Germinal center (tissue), 1 donor: Measurements from ENCODE around the gene NCMAP.
"Not testable (repeated sequence)": the region's sequence is repeated elsewhere in the genome, so short reads cannot be mapped to it uniquely, and the experiment has no call there.

Experiments
- DNase-seq: peaks from one replicate; pipeline ENCODE4 v3.0.0; 2012; ENCODE audit warnings: mixed read lengths, low spot score

Gene NCMAP

DNA sequence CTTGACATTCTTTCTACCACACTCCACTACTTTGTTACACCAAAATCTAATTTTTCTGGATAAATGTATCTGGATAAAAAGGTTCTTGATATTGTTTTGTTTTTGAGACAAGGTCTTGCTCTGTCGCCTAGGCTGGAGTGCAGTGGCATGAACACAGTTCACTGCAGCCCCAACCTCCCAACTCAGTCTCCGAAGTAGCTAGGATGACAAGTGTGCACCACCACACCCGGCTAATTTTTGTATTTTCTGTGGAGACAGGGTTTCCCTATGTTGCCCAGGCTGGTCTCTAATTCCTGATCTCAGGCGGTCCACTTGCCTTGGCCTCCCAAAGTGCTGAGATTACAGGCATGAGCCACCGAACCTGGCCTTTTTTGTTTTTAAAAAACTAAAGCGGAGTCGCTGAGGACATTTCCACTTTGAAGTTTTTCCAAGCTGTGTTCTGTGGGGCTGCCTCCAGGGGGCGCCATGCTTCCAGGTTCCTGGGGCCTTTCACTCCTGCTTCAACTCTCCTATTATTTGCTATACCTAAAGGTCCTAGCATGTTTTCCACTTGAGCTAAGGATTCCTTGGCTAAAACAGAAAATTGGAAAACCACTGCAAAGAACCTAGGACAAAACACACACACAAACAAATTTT is 14.1 kb upstream of the NCMAP start:
- DNase-seq, result no peak

DNA sequence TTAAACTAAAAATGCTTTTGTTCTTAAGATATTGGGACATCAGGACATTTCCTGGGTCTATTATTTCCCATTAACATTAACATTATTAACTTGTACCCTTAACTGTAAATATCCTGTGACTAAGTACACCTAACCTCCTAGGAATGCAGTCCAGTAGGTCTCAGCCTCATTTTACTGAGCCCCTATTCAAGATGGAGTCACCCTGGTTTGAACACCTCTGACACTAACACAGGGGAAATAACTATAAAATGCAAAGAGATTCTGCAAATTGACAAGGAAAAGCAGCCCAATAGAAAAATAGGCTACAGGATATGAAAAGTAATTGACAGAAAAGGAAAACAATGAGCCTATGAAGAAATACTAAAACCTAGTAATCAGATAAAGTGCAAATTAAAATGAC is 11.6 kb upstream of the NCMAP start:
- DNase-seq, result no peak

DNA sequence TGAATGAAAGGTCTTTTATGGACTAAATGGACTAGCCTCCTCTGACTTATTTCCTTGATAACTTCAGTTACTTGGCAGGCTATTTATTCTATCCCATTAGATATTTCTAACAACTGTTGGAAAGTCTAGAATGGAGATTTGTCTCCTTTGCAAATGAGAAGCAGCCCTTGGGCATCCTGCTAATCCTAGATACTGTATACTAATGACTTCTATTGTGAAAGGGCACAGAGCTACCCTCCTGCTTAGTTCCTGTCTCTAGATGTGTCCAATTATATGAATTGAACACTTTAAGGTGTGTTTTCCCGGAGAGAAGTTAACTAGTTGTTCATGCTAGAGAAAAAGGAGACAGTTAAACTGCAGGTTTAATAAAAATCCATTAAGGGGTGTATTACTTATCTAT is 10.2 kb upstream of the NCMAP start:
- DNase-seq, result no peak

- DNase-seq, result no peak
Measured at GRCh38 chr1:24547195-24547594, 8.7 kb upstream of the NCMAP start.

GRCh38 chr1:24548070-24548469 is 7.8 kb upstream of the NCMAP start:
- DNase-seq, result no peak

GRCh38 chr1:24549210-24549609 is 6.7 kb upstream of the NCMAP start:
- not testable (repeated sequence) for DNase-seq

DNA sequence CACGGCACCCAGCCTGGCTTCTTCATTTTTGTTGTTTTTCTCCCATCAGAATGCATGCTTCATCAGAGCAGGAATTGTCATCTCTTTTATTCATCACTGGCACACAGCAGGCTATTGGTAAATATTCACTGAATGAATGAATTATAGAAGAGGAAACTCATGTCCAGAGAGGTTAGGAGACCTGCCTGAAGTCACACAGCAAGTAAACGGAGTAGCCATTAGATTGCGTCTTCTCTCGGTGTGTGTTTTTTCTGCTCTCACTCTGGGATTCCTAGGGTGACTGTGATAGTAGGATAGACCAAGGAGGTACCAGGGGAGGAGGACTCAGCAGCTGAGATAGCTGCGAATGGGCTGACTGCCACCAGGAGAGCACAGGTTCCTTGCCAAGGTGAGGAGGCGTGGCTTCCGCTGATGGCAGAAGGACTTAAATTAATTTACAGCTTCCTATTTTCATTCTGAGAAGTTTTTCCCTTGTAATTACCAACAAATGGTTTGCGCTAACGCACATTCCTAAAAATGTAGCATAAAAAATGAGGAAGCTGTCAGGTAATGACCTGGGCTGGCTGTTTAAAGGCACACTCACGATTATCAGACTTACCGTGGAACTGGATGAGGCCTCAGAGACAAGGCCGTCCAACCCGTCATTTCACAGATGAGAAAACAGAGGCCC is 4.5 kb upstream of the NCMAP start:
- no peak for DNase-seq

- DNase-seq, result no peak
Measured at GRCh38 chr1:24551960-24552571, 3.8 kb upstream of the NCMAP start.

DNA sequence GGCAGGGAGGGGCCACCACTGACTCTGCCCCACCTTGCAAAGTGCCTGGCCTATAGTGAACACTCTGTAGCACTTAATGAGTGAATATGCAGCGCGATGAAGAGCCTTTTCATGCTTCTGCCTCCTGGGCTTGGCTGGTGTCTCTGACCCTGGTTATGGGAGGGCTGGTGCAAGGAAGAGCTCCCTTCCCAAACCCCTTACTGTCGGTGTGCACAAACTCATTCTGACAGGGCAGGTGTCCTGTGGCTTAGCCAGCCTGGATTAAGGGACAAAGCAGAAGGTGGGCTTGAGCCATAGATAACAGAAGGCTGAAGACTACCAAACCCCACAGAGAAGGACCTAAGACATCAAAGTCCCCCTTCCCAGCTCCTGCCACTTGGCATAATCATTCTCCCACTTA is 2.0 kb upstream of the NCMAP start:
- DNase-seq, result no peak

DNA sequence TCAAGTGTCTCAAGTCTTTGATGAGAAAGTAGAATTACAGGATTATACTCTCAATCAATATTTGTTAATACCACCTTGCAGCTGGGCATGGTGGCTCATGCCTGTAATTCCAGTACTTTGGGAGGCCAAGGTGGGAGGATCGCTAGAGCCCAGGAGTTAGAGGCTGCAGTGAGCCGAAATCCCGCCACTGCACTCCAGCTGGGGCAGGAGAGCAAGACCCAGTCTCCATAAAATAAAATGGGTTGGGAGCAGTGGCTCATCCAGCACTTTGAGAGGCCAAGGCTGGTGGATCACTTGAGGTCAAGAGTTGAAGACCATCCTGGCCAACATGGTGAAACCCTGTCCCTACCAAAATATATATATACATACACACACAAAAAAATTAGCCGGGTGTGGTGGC is 1.2 kb upstream of the NCMAP start:
- no peak for DNase-seq

GRCh38 chr1:24556414-24556795 is 518 bp downstream of the NCMAP start:
- no peak for DNase-seq

- DNase-seq, result no peak
Measured at GRCh38 chr1:24557220-24557619, 1.3 kb downstream of the NCMAP start.

GRCh38 chr1:24557711-24558131 is 1.8 kb downstream of the NCMAP start:
- no peak for DNase-seq

DNA sequence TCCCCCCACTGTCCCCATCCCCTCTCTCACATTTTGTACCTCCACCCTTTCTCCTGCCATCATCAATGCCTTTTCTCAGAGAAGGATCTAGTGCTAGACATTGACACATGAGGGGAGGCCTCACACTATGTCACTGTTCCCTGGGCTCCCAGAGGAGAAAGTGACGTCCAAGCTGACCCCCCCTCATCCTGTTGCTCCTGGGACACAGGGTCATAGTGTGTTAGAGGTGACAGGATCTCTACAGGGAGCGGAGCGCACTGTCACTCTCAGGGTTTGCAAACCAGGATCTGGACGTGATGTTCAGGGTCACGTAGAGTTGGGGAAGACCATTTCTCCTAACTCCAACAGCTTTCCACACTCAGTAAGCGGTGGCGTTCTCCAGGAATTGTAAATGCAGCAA is 2.6 kb downstream of the NCMAP start:
- DNase-seq, result no peak

- no peak for DNase-seq
Measured at GRCh38 chr1:24558902-24559791, 3.3 kb downstream of the NCMAP start.

DNA sequence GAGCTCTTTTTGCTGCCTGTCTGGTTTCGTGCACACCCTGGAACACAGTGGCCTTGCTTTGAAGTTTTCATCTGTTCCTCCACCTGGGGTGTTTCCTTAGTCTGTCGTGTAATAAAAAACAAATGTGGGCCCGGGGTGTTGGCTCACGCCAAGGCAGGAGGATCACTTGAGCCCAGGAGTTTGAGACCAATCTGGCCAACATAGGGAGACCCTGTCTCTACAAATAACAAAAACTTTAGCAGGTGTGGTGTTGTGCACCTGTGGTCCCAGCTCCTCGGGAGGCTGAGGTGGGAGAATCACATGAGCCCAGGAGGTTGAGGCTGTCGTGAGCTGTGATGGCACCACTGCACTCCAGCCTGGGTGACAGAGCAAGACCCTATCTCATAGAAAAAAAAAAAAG is 4.5 kb downstream of the NCMAP start:
- DNase-seq, result no peak

DNA sequence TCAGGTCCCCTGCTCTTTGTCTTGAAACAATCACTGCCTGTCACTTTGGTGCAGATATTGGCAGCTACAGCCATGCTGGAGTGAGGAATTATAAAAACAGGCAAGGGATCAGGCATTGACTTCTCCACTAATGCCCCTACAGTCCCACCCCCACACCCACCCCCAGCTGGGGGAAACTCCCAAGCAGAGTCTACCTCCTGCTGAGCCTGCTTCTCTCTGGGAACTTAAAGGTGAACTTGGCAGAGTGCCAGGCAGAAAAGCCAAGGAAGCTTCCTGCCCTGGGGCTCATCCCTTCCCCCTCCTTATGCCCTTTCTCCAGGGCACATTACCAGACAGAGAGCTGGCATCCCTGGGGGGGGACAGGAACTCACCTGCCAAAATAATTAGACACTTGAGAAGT is 6.7 kb downstream of the NCMAP start:
- DNase-seq, result no peak

DNA sequence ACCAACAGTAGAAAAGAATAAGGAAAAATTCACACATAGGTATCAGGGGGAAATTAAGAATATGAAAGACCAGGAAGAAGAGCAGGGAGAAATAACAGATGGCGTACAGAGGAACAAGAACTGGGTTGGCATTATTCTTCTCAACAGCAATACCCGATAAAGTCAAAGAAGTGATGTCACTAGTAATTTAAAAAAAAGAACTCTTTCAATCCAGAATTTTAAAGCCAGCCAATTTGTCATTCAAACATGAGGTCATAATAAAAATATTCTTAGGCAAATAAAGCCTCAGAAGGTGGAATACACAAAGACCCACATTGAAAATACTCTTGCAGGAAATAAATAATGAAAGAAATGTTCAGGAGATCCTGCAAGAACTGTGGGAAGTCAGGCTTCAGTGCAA is 8.8 kb downstream of the NCMAP start:
- no peak for DNase-seq

DNA sequence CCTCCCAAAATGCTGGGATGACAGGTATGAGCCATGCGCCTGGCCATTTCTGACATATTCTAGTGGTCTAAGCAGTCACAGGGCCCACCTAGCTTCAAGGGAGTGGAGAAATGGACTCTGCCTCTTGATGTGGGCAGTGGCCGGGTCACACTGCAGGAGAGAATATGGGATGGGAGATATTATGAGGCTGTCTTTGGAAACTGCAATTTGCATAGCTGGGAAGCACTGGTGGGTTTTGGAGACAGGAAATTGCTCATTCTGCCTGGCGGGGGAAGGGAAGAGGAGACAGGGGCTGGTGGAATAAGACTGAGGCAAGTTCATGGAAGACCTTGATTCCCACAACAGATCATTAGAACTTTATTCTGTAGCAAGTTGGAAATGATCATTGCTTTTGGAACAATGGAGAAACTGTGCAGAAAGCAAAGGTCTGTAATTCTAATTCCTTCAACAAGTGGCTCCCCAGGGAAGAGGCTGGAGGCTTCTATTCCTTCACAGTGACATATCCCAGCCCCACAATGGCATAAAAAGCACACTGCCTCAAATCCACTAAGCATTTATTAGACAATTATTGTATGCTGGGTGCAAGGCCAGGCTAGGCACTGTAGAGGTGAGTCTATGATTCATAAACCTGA is 10.5 kb downstream of the NCMAP start:
- DNase-seq, result no peak

GRCh38 chr1:24567792-24568388 is 12.0 kb downstream of the NCMAP start:
- no peak for DNase-seq

- no peak for DNase-seq
Measured at GRCh38 chr1:24568475-24568874, 12.6 kb downstream of the NCMAP start.
